ENCODE results near the gene MAPT.

Gene MAPT

DNA sequence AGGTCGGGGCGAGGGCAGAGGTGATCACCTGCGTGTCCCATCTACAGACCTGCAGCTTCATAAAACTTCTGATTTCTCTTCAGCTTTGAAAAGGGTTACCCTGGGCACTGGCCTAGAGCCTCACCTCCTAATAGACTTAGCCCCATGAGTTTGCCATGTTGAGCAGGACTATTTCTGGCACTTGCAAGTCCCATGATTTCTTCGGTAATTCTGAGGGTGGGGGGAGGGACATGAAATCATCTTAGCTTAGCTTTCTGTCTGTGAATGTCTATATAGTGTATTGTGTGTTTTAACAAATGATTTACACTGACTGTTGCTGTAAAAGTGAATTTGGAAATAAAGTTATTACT, 133.6 kb downstream of the MAPT start:
- Histone ChIP-seq H3K4me1 (ENCODE audit: insufficient read depth, low read length) (no peaks in the 10 kb centered on the region), H3K79me2 (ENCODE audit: insufficient read depth, low read length) (no peaks in the 10 kb centered on the region), H3K27me3 (ENCODE audit: insufficient read depth, low read length, poor library complexity) (no peaks in the 10 kb centered on the region), H3K9me3 (ENCODE audit: insufficient read depth, low read length, severe bottlenecking) (no peaks in the 10 kb centered on the region), H3K9ac (ENCODE audit: low read depth, low read length) (no peak overlapping the region), H2AFZ (ENCODE audit: low read depth, low read length) (no peak overlapping the region), H4K20me1 (ENCODE audit: insufficient read depth, low read length) (peaks cover 27% of the 10 kb centered on the region; the same call in 1 of the 2 replicates), H3K36me3 (ENCODE audit: insufficient read depth, low read length) (peaks cover 64% of the 10 kb centered on the region), H3K4me2 (ENCODE audit: insufficient read depth, low read length) (no peak overlapping the region), H3K27ac (ENCODE audit: low read length) (no peak overlapping the region), H3K4me3 (ENCODE audit: low read depth in 1 of 2, low read length in 2 of 2) (no peak overlapping the region)
- TF ChIP-seq EZH2 (IDR thresholded peaks at IDR 0.05; ENCODE audit: borderline replicate concordance, low read depth, low read length, severe bottlenecking): no peak
- TF ChIP-seq, protein P1, sequence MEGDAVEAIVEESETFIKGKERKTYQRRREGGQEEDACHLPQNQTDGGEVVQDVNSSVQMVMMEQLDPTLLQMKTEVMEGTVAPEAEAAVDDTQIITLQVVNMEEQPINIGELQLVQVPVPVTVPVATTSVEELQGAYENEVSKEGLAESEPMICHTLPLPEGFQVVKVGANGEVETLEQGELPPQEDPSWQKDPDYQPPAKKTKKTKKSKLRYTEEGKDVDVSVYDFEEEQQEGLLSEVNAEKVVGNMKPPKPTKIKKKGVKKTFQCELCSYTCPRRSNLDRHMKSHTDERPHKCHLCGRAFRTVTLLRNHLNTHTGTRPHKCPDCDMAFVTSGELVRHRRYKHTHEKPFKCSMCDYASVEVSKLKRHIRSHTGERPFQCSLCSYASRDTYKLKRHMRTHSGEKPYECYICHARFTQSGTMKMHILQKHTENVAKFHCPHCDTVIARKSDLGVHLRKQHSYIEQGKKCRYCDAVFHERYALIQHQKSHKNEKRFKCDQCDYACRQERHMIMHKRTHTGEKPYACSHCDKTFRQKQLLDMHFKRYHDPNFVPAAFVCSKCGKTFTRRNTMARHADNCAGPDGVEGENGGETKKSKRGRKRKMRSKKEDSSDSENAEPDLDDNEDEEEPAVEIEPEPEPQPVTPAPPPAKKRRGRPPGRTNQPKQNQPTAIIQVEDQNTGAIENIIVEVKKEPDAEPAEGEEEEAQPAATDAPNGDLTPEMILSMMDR (IDR thresholded peaks at IDR 0.05; ENCODE audit: borderline replicate concordance, extremely low read depth, low read length, poor library complexity, severe bottlenecking): no peak
- no peak for ATAC-seq (ENCODE audit: insufficient read depth, low read depth)
- no peak for DNase-seq

DNA sequence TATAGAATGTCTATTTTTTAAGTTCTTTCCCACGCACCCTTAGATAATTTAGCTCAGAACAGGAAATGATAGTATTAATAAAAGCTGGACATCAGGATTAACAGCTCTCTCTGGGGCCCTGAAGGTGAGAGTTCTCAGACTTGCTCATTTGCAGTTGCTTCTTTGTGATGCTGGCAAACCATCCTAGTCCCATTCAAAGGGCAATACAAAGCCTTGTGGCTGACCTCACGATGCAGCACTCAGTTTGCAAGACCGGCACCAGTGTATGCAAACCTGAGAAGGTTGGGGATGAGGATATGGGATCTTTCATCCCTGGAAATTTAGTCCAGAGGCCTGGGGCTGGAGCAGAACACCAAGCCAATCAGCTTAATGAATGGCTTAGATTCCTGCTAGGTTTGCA, 134.0 kb downstream of the MAPT start:
- ATAC-seq (ENCODE audit: insufficient read depth, low read depth) (no peak), DNase-seq (no peak)
- Histone ChIP-seq H3K4me1 (ENCODE audit: insufficient read depth, low read length) (no peaks in the 10 kb centered on the region), H2AFZ (ENCODE audit: low read depth, low read length) (no peak overlapping the region), H3K27me3 (ENCODE audit: insufficient read depth, low read length, poor library complexity) (no peaks in the 10 kb centered on the region), H4K20me1 (ENCODE audit: insufficient read depth, low read length) (peaks cover 30% of the 10 kb centered on the region; the same call in 1 of the 2 replicates), H3K9ac (ENCODE audit: low read depth, low read length) (no peak overlapping the region), H3K4me3 (ENCODE audit: low read depth in 1 of 2, low read length in 2 of 2) (no peak overlapping the region), H3K27ac (ENCODE audit: low read length) (no peak overlapping the region), H3K79me2 (ENCODE audit: insufficient read depth, low read length) (no peaks in the 10 kb centered on the region), H3K36me3 (ENCODE audit: insufficient read depth, low read length) (peaks cover 68% of the 10 kb centered on the region), H3K9me3 (ENCODE audit: insufficient read depth, low read length, severe bottlenecking) (no peaks in the 10 kb centered on the region), H3K4me2 (ENCODE audit: insufficient read depth, low read length) (no peak overlapping the region)
- TF ChIP-seq, protein P1 (IDR thresholded peaks at IDR 0.05; ENCODE audit: borderline replicate concordance, extremely low read depth, low read length, poor library complexity, severe bottlenecking): no peak
- no peak for TF ChIP-seq EZH2 (IDR thresholded peaks at IDR 0.05; ENCODE audit: borderline replicate concordance, low read depth, low read length, severe bottlenecking)

DNA sequence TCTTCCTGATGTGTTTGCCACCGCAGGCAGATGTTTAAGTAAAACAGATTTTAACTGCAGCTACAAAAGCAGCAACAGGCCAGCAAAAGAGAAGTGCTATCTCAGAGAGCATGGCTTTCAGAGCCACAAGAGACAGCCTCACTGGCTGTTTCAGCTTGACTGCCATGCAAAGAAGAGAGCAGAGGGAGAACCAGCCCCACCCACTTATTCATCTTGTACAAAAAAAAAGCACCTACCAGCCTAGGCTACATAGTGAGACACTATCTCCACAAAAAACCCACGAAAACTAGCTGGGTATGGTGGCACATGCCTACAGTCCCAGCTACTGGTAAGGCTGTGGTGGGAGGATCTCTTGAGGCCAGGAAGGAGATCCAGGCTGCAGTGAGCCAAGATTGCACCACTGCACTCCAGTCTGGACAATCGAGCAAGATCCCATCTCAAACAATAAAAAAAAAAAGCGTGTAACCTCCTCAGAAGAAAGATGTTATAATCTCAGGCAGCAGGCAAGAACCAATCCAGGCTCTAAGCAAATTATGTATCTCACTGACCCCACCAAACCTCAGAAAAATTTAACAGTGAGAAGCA, 134.7 kb downstream of the MAPT start:
- H3K4me2 ChIP-seq (ENCODE audit: insufficient read depth, low read length): no peak overlapping the region
- no peak for TF ChIP-seq EZH2 (IDR thresholded peaks at IDR 0.05; ENCODE audit: borderline replicate concordance, low read depth, low read length, severe bottlenecking)
- TF ChIP-seq, protein P1 (IDR thresholded peaks at IDR 0.05; ENCODE audit: borderline replicate concordance, extremely low read depth, low read length, poor library complexity, severe bottlenecking): no peak
- H3K4me1 ChIP-seq (ENCODE audit: insufficient read depth, low read length): no peaks in the 10 kb centered on the region
- 0 out of 3 replicates have a peak, but pooled peaks have one; percentile 26 for ATAC-seq (ENCODE audit: insufficient read depth, low read depth)
- no peaks in the 10 kb centered on the region for H3K9me3 ChIP-seq (ENCODE audit: insufficient read depth, low read length, severe bottlenecking)
- H3K27ac ChIP-seq (ENCODE audit: low read length): no peak overlapping the region
- no peak overlapping the region for H3K4me3 ChIP-seq (ENCODE audit: low read depth in 1 of 2, low read length in 2 of 2)
- H4K20me1 ChIP-seq (ENCODE audit: insufficient read depth, low read length): peaks cover 31% of the 10 kb centered on the region; the same call in 1 of the 2 replicates
- no peaks in the 10 kb centered on the region for H3K27me3 ChIP-seq (ENCODE audit: insufficient read depth, low read length, poor library complexity)
- no peak for DNase-seq
- H2AFZ ChIP-seq (ENCODE audit: low read depth, low read length): no peak overlapping the region
- H3K36me3 ChIP-seq (ENCODE audit: insufficient read depth, low read length): peaks cover 75% of the 10 kb centered on the region
- no peaks in the 10 kb centered on the region for H3K79me2 ChIP-seq (ENCODE audit: insufficient read depth, low read length)
- H3K9ac ChIP-seq (ENCODE audit: low read depth, low read length): no peak overlapping the region
